ENCODE results near the gene RIPOR1.
"Not testable (repeated sequence)": the region's sequence is repeated elsewhere in the genome, so short reads cannot be mapped to it uniquely, and the experiment has no call there.

RIPOR1 gene

GRCh38 chr16:67516296-67517154 lies 12.1 kb upstream of the RIPOR1 start:
- no peak for DNase-seq

DNA sequence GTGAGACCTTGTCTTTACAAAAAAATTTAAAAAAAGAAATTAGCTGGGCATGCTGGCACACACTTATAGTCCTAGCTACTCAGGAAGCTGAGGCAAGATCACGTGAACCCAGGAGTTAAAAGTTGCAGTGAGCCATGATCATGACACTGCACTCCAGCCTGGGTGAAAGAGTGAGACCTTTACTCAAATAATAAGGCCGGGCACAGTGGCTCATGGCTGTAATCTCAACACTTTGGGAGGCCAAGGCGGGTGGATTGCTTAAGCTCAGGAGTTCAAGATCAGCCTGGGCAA lies 11.5 kb upstream of the RIPOR1 start:
- DNase-seq: no peak

DNA sequence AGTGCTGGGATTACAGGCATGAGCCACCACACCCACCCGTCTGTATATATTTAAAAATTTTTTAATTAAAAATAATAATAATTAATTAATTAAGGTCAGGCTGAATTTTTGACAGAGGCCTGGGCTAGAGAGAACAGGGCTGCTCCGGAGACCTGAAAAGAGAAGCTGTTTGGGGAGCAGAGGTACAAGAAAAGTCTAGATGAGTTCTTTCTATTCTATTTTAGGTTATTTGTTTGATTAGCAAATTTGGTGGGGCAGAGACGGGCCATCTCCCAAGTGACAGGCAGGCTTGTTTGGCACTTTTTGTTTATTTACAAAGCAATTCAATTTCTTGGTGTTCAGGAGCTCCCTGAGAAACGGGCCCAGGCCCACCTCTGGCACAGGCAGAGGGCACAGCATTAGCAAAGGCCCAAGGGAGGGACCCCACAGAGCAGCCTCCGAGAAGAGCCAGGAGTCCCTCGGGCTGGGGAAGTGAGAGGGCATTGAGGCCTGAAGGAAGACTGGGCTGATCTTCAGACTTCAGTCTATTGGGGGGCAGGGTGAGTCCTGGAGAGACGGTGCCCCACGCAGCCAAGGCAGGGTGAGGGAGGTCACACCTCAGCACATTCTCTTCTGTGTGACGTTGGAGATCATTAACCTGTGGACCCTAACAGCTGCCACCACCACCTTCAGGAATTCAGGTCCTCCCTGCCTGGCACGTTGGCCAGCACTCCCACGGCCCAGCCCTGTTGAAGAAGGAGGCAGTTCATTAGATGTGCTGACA lies 10.8 kb upstream of the RIPOR1 start:
- DNase-seq: no peak

DNA sequence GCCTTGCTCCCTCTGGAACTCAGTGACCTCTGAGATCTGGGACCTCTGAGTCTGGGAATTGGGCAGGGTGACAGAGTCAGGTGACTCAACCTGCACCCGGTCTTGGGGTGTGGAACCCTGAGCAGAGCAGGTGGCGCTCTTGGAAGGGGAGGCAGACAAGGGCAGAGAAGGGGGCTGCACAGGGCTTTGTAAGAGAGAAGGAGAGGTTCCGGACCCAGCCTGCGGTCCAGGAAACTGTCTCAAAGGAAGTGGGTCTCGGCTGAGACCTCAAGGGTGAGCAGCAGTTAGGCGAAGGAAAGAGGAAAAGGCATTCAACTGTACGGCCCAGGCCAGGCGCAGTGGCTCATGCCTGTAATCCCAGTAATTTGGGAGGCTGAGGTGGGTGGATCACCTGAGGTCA lies 10.0 kb upstream of the RIPOR1 start:
- no peak for DNase-seq

DNA sequence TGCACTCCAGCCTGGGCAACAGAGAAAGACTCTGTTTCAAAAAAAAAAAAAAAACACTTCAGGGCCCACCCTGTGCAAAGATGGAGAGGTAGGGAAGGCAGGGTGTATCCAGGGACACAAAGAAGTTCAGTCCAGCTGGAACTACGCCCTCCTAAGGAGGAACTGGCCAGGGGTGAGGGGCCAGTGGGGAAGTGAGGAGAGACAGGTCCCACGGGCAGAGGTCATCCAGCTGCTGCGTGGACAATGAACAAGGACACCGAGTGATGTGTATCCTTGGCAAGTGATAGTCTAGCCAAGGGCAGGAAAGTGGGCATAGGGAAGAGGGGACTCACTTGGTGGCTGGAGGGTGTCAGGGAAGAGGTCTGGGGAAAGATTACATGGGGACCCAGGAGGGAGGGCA lies 9.4 kb upstream of the RIPOR1 start:
- no peak for DNase-seq

DNA sequence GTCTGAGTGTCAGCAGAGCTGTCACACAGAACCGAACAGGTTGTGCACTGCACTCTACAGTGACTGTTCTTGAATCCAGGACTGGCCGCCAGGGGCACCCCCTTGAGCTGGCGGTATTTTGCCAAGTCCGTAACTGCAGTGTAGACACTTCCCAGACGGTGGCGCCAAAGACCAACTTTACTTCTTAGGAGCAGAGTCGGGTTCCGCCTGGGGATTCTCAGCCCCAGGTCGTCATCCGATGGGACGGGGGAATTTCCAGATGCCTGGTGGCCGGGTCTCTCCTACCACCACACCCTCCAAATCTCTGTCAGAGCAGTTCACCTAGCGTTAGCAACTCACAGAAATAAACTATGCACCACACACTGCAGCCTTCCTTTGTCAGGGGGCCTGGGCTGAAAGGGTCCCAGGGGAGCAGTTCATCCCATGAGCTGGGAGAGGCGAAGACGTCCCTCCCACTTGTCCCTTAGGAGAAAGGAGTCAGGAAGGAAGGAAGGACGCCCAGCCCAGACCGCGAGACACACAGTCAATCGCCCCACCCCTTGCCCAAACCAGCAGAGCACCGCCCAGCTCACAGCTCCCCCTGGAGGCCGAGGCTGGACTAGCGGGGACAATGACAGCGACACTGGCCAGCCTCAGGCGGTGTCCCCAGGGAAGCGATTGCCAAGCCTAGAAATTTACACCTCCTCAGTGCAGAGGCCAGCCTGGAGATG lies 7.4 kb upstream of the RIPOR1 start:
- peak; percentile 97 for DNase-seq

DNA sequence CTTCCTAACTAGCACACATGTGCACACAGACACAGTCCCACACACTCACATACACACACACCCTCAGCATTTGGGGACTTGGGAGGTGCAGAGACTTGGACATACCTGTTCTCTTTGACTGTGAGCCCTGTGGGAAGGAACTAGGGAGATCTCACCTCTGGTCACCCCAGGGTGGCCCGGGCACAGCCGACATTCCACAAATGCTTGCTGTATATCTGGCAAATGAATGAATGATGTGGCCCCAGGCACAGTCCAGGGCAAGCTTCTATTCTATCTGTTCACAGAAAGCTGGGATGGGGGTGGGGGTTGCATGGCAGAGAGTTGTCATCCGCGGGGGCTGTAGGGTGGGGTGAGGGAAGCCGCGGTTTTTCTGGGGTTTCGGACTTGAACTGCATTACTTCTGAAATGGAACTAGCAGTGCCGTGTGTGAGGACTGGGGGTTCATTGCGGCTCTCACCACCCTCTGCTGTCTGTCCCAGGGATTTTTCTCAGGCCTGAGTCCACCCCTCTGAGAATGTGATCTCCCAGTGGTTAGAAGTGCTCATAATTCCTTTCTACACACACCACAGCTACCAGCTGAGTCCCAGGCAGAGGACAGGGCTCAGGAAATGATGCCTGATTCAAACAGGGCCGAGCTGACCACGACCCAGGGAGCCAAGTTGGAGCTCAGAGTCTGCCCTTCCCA lies 3.3 kb upstream of the RIPOR1 start:
- DNase-seq: no peak

DNA sequence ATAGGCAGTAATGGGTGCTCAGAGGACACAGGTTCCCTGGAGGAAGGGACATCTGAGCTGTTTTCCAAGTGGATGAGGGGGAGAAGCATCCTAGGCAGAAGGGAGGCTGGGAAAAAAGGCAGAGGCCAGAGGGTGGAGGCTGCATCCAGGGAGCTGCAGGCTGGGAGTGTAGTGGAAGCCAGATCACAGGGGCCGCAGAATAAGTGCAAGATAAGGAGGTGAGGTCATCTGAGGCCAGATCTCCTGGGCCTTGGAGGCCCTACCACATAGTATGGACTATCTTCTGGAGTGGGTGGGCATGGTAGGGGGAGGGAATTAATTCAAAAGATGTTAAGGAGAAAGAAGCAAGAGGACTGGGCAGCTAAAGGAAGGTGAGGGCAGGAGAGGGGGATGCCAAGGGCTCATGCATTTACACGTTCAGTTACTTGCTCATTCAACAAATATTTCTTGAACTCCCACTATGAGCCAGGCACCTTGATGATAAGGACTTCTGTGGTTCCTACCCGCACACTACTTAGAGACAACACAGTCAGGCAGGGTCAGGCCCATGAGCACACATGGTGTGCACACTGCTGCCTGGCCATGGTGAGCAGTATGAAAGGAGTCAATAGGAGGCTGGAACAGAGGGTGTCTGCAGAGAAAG lies 2.4 kb upstream of the RIPOR1 start:
- no peak for DNase-seq

- DNase-seq: no peak
Observed at GRCh38 chr16:67528870-67529581, 397 bp downstream of the RIPOR1 start.

GRCh38 chr16:67529582-67530012 lies 968 bp downstream of the RIPOR1 start:
- no peak for DNase-seq

- no peak for DNase-seq
Observed at GRCh38 chr16:67530013-67530939, 1.6 kb downstream of the RIPOR1 start.

GRCh38 chr16:67531247-67531646 lies 2.6 kb downstream of the RIPOR1 start:
- no peak for DNase-seq

GRCh38 chr16:67533024-67533560 lies 4.5 kb downstream of the RIPOR1 start:
- DNase-seq: no peak

GRCh38 chr16:67533987-67534386 lies 5.4 kb downstream of the RIPOR1 start:
- DNase-seq: not testable (repeated sequence)

- no peak for DNase-seq
Observed at GRCh38 chr16:67534431-67534830, 5.8 kb downstream of the RIPOR1 start.

- no peak for DNase-seq
Observed at GRCh38 chr16:67535201-67535600, 6.6 kb downstream of the RIPOR1 start.

DNA sequence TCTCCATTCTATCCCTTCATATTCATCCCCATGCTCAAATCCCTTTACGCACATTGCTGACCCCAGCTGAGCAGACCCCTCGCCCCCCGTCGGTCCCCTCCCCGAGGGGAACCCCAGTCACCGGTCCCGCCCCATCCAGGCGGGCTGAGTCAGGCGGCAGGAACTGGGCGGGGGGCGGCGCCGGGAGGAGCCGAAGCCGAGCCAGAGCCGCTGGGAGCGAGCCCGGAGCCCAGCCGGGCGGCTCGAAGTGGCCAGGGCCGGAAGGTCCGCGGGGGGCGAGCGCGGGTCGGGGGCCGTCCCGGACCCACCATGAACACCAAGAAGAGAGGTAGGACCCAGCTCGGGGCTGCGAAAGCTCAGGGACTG lies 8.6 kb downstream of the RIPOR1 start:
- DNase-seq: peak; percentile 36

DNA sequence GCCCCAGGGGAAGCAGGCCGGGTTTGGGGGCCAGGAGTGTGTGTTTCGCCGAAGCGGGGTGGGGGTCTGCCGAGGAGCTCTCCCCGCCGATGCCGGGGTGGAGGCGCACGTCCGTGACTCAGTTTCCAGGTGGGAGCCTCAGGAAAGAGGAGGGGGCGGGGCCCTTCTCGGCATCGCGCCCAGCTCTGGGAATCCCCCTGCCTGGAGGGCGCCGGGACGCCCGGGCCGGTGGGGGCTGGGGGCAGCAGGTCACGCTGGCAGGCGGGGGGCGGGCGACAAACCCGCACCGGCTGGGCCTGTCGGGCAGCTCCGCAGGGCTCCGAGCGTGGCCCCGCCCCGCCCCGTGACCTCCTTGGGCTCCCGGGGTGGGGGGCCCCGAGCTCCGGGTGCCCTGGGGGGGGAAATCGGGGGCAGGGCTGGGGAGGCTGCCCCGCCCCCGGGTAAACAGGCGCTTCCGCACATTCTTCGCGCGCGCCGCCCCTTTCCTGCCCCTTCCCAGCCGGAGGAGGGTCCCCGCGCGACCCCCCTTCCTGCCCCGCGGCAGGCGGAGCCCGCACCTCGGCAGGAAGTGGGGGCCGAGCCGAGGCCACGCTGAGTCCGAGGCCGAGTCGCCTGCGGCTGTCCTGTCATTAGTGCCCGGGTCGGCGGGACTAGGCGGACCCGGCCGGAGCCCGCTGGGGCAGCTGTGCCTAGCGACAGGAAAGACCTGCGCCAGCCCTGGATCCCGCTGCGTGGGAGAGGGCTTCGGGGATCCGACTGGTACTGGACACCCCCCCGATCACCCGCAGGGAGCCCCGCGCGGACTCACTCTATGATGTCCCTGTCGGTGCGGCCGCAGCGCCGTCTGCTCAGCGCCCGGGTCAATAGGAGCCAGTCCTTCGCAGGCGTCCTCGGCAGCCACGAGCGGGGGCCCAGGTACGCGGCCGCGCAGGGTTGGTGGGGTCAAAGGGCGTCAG lies 9.3 kb downstream of the RIPOR1 start:
- peak; percentile 39 for DNase-seq

- DNase-seq: no peak
Observed at GRCh38 chr16:67538666-67539101, 10.1 kb downstream of the RIPOR1 start.
